SK-N-SH treated with all-trans-retinoic acid at 6 μM for 48 hours (cell line): ENCODE measurements around the gene TCFL5.

Source experiments
- ARNTL ChIP-seq: fragments of 450-650 bp; formaldehyde crosslinking; IDR thresholded peaks from 2 replicates; pipeline ENCODE4 v1.5.0; 2020; ENCODE audit warnings: low read depth, mild to moderate bottlenecking, moderate library complexity, borderline replicate concordance
- CSDC2 ChIP-seq: fragments of 250-450 bp; sonication (Bioruptor Pico); IDR thresholded peaks from 2 replicates; pipeline ENCODE4 v1.5.0; 2020; ENCODE audit warnings: mild to moderate bottlenecking, moderate library complexity
- CSRNP3 ChIP-seq: fragments of 250-450 bp; sonication (Bioruptor Pico); IDR thresholded peaks from 2 replicates; pipeline ENCODE4 v1.5.1; 2021; ENCODE audit warnings: mild to moderate bottlenecking, moderate library complexity
- ISL1 ChIP-seq: fragments of 250-450 bp; sonication (Bioruptor Pico); IDR thresholded peaks from 2 replicates; pipeline ENCODE4 v2.1.2; 2022; ENCODE audit warnings: mild to moderate bottlenecking, moderate library complexity
- OSR1 ChIP-seq: fragments of 250-450 bp; sonication (Bioruptor Pico); IDR thresholded peaks from 2 replicates; pipeline ENCODE4 v1.8.0; 2022; ENCODE audit warnings: moderate library complexity, mild to moderate bottlenecking, inconsistent platforms
- POU6F1 ChIP-seq: fragments of 250-450 bp; sonication (Bioruptor Pico); IDR thresholded peaks from 2 replicates; pipeline ENCODE4 v1.8.0; 2021; ENCODE audit warnings: low read depth, mild to moderate bottlenecking, moderate library complexity, borderline replicate concordance
- RARB ChIP-seq: fragments of 250-450 bp; sonication (Bioruptor Pico); IDR thresholded peaks from 2 replicates; pipeline ENCODE4 v1.8.0; 2021; ENCODE audit warnings: mild to moderate bottlenecking, moderate library complexity
- TOX ChIP-seq: fragments of 250-450 bp; sonication (Bioruptor Pico); IDR thresholded peaks from 2 replicates; pipeline ENCODE4 v1.8.0; 2021; ENCODE audit warnings: mild to moderate bottlenecking, moderate library complexity, borderline replicate concordance
- TSHZ2 ChIP-seq: fragments of 250-450 bp; sonication (Bioruptor Pico); IDR thresholded peaks from 2 replicates; pipeline ENCODE4 v1.5.0; 2020; ENCODE audit warnings: mild to moderate bottlenecking, moderate library complexity
- ZFP3 ChIP-seq: fragments of 250-450 bp; sonication (Bioruptor Pico); IDR thresholded peaks from 2 replicates; pipeline ENCODE4 v1.5.0; 2020; ENCODE audit warnings: mild to moderate bottlenecking, moderate library complexity
- ZFP30 ChIP-seq: fragments of 450-650 bp; formaldehyde crosslinking; IDR thresholded peaks from 2 replicates; pipeline ENCODE4 v1.5.0; 2022; ENCODE audit warnings: mild to moderate bottlenecking, moderate library complexity
- TF ChIP-seq, protein P1 (sequence below): fragments of 250-450 bp; sonication (Bioruptor Pico); IDR thresholded peaks from 2 replicates; pipeline ENCODE4 v1.5.1; 2020; ENCODE audit warnings: low read depth, mild to moderate bottlenecking, moderate library complexity
- TF ChIP-seq, protein P2 (sequence below): fragments of 250-450 bp; sonication (Bioruptor Pico); IDR thresholded peaks from 2 replicates; pipeline ENCODE4 v1.8.0; 2020; ENCODE audit warnings: mild to moderate bottlenecking, moderate library complexity, borderline replicate concordance

GRCh38 chr20:62896526-62896925 lies 34.9 kb upstream of the TCFL5 start:
- TF ChIP-seq ARNTL (CRISPR knock-in tag) (no peak), CSRNP3 (CRISPR knock-in tag) (no peak), TOX (no peak), RARB (no peak), CSDC2 (no peak), ZFP3 (CRISPR knock-in tag) (no peak), ZFP30 (CRISPR knock-in tag) (no peak), TSHZ2 (CRISPR knock-in tag) (no peak), ISL1 (no peak), POU6F1 (CRISPR knock-in tag) (no peak), OSR1 (CRISPR knock-in tag) (no peak)
- TF ChIP-seq, protein P1, sequence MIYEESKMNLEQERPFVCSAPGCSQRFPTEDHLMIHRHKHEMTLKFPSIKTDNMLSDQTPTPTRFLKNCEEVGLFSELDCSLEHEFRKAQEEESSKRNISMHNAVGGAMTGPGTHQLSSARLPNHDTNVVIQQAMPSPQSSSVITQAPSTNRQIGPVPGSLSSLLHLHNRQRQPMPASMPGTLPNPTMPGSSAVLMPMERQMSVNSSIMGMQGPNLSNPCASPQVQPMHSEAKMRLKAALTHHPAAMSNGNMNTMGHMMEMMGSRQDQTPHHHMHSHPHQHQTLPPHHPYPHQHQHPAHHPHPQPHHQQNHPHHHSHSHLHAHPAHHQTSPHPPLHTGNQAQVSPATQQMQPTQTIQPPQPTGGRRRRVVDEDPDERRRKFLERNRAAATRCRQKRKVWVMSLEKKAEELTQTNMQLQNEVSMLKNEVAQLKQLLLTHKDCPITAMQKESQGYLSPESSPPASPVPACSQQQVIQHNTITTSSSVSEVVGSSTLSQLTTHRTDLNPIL (CRISPR knock-in tag): no peak
- TF ChIP-seq, protein P2, sequence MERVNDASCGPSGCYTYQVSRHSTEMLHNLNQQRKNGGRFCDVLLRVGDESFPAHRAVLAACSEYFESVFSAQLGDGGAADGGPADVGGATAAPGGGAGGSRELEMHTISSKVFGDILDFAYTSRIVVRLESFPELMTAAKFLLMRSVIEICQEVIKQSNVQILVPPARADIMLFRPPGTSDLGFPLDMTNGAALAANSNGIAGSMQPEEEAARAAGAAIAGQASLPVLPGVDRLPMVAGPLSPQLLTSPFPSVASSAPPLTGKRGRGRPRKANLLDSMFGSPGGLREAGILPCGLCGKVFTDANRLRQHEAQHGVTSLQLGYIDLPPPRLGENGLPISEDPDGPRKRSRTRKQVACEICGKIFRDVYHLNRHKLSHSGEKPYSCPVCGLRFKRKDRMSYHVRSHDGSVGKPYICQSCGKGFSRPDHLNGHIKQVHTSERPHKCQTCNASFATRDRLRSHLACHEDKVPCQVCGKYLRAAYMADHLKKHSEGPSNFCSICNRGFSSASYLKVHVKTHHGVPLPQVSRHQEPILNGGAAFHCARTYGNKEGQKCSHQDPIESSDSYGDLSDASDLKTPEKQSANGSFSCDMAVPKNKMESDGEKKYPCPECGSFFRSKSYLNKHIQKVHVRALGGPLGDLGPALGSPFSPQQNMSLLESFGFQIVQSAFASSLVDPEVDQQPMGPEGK (CRISPR knock-in tag): no peak
